ENCODE results near the gene PIK3IP1. TPM values are rescaled to one million over a fixed set of nuclear protein-coding genes. Genes with fewer than 3 reads are reported as not detected.

PIK3IP1 gene
- total and polyA plus RNA-seq, 9 of the 15 experiments (the other 6 are each of a cell fraction or from before 2014, with no cell fraction given): 0.11 to 1.3 (median 0.77) TPM

GRCh38 chr22:31295831-31296657 is 3.8 kb upstream of the PIK3IP1 start (continued):
- TF ChIP-seq ZNF449 (CRISPR knock-in tag; IDR thresholded peaks at IDR 0.05) (no peak), FOXJ2 (tag; IDR thresholded peaks at IDR 0.05) (peak; percentile 66; the same call in 1 of the 2 replicates), NR2C1 (IDR thresholded peaks at IDR 0.05) (no peak), NR2C1 (tag; IDR thresholded peaks at IDR 0.05) (no peak), RCOR1 (IDR thresholded peaks at IDR 0.05; ENCODE audit: borderline replicate concordance in 1 of 2, low read depth in 2 of 2, low read length in 2 of 2) (peak in 1 of 2 experiments; percentile 42; a peak in 1 of 4 replicates)

- intact Hi-C loops (cut with micrococcal nuclease): no loop called here
- H3K9me3 ChIP-seq (replicated peaks; ENCODE audit: control insufficient read depth, insufficient read depth, low read depth, low read length): no peaks in the 10 kb centered on the region
- 39% methylated on average over 3 of the region's 3 CpGs for WGBS (ENCODE audit: insufficient coverage, low coverage, missing lambda C conversion rate)
- ATAC-seq (no peak), DNase-seq (ENCODE audit: extremely low read depth in 1 of 4, low spot score in 3 of 4) (no peak), FAIRE-seq (no peak)
- H3K4me3 ChIP-seq: no peak overlapping the region
- no peak overlapping the region; the same call in 1 of the 2 replicates for H2AFZ ChIP-seq (ENCODE audit: low read depth, low read length)
- H3K9ac ChIP-seq (ENCODE audit: insufficient read depth in 1 of 2, low read depth in 2 of 2, low read length in 2 of 2): peak overlapping the region in 1 of 2 experiments; percentile 19; a peak in 2 of 4 replicates
- H3K27me3 ChIP-seq (ENCODE audit: control insufficient read depth in 2 of 2, insufficient read depth in 2 of 2, low read length in 2 of 2): no peaks in the 10 kb centered on the region
- H4K20me1 ChIP-seq (replicated peaks; ENCODE audit: control insufficient read depth, insufficient read depth, low read length): no peaks in the 10 kb centered on the region
- peak overlapping the region; percentile 48 for H3K4me2 ChIP-seq (ENCODE audit: insufficient read depth, low read length)
- POLR2A ChIA-PET: no interaction called here
- H3K4me1 ChIP-seq (replicated peaks in 1 of 2; ENCODE audit: control insufficient read depth in 2 of 2, insufficient read depth in 2 of 2, low read length in 2 of 2): peaks cover 15 to 18% of the 10 kb centered on the region in 2 experiments; a peak in 4 of 5 replicates
- in situ Hi-C loops (cut with MboI): no loop called here
- no peaks in the 10 kb centered on the region for H3K79me2 ChIP-seq (ENCODE audit: control insufficient read depth, insufficient read depth, low read length)
- no TSS peak for BruUV-seq (replicated peaks)
- peak overlapping the region; percentile 43; the same call in 1 of the 3 replicates for H3K27ac ChIP-seq (ENCODE audit: extremely low read depth, low read depth, low read length)
- H3K36me3 ChIP-seq (ENCODE audit: control insufficient read depth, insufficient read depth, low read length): no peaks in the 10 kb centered on the region
- CTCF ChIA-PET (ENCODE audit: low intra/inter-chr PET ratio): no interaction called here
- no peaks in the 10 kb centered on the region for H3K9me1 ChIP-seq (ENCODE audit: control insufficient read depth, insufficient read depth, low read length)
- TF ChIP-seq ZNF174 (CRISPR knock-in tag; IDR thresholded peaks at IDR 0.05): no peak
- TF ChIP-seq L3MBTL2 (IDR thresholded peaks at IDR 0.05): 0 out of 2 replicates have a peak, but pooled peaks have one; percentile 7
- no peak for TF ChIP-seq ZNF592 (IDR thresholded peaks at IDR 0.05)
- TF ChIP-seq E2F4 (CRISPR knock-in tag; IDR thresholded peaks at IDR 0.05; ENCODE audit: low read depth): no peak
- TF ChIP-seq FIP1L1 (IDR thresholded peaks at IDR 0.05; ENCODE audit: low read depth, low read length, poor library complexity, severe bottlenecking): no peak
- TF ChIP-seq MLLT1 (IDR thresholded peaks at IDR 0.05): no peak
Measured at GRCh38 chr22:31295360-31295759, 3.1 kb upstream of the PIK3IP1 start.
